Stimulated activated CD8-positive, alpha-beta memory T cell treated with anti-CD3 and anti-CD28 coated beads, Interleukin-2, amount 100 ng/mL, for 48 hours (primary cell): ENCODE results near the gene GOLGA6C.
"Not testable (repeated sequence)": the region's sequence is repeated elsewhere in the genome, so short reads cannot be mapped to it uniquely, and the experiment has no call there.

Experiments used
- DNase-seq, 2 donors: peaks; one replicate each; pipeline ENCODE4 v3.0.0-alpha.2; 2020; ENCODE audit warnings: low read depth in 2 of 2

Gene GOLGA6C

GRCh38 chr15:75227112-75227511 is 31.0 kb upstream of the GOLGA6C start:
- not testable (repeated sequence) for DNase-seq

GRCh38 chr15:75227663-75228280 is 30.4 kb upstream of the GOLGA6C start:
- no peak for DNase-seq

- DNase-seq, result no peak
Observed at GRCh38 chr15:75228787-75229186, 29.3 kb upstream of the GOLGA6C start.

- no peak for DNase-seq
Observed at GRCh38 chr15:75229191-75230015, 28.7 kb upstream of the GOLGA6C start.

- no peak for DNase-seq
Observed at GRCh38 chr15:75230016-75230343, 28.2 kb upstream of the GOLGA6C start.

- no peak for DNase-seq
Observed at GRCh38 chr15:75230551-75231371, 27.4 kb upstream of the GOLGA6C start.

GRCh38 chr15:75231836-75232235 is 26.3 kb upstream of the GOLGA6C start:
- no peak for DNase-seq

GRCh38 chr15:75232252-75232813 is 25.8 kb upstream of the GOLGA6C start:
- no peak for DNase-seq

GRCh38 chr15:75232826-75233503 is 25.2 kb upstream of the GOLGA6C start:
- DNase-seq, result no peak

GRCh38 chr15:75233504-75234190 is 24.5 kb upstream of the GOLGA6C start:
- DNase-seq, result no peak

- no peak for DNase-seq
Observed at GRCh38 chr15:75234191-75234810, 23.8 kb upstream of the GOLGA6C start.

GRCh38 chr15:75235051-75235673 is 23.0 kb upstream of the GOLGA6C start:
- DNase-seq, result no peak

GRCh38 chr15:75235760-75236729 is 22.1 kb upstream of the GOLGA6C start:
- DNase-seq, result no peak

GRCh38 chr15:75237316-75237982 is 20.7 kb upstream of the GOLGA6C start:
- no peak for DNase-seq

- no peak for DNase-seq
Observed at GRCh38 chr15:75238150-75238549, 20.0 kb upstream of the GOLGA6C start.

GRCh38 chr15:75245741-75246140 is 12.4 kb upstream of the GOLGA6C start:
- DNase-seq, result not testable (repeated sequence)

GRCh38 chr15:75248991-75249390 is 9.1 kb upstream of the GOLGA6C start:
- DNase-seq, result not testable (repeated sequence)

GRCh38 chr15:75249726-75250125 is 8.4 kb upstream of the GOLGA6C start:
- no peak for DNase-seq
